ENCODE measurements around the gene POU4F1.
A peak's percentile ranks its signal among the peaks of the same experiment; 100 is the strongest.

DNA sequence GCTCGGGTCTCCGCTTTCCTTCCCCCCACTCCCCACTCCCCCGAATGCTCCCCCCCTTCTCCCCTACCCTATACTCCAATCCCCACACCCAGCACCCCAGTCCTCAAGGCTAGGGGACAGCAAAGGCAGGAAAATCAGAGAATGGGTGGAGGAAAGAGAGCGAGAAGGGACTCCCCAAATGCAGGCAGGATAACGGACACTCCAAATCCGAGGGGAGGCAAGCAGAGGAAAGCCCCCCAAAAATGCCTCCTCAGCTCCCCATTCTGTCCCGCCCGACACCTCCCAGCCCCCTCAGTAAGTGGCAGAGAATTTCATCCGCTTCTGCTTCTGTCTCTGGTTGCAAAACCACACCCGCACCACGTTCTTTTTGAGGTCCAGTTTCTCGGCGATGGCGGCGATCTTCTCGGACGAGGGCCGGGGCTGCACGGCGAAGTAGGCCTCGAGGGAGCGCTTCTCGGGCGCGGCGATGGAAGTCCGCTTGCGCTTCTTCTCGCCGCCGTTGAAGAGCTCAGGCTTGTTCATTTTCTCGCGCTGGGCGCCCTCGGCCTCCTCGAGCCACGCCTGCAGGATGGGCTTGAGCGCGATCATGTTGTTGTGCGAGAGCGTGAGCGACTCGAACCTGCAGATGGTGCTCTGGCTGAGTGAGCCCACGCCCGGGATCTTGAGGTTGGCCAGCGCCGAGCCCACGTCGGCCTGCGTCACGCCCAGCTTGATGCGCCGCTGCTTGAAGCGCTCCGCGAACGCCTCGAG is 2.1 kb downstream of the POU4F1 start:
- TF ChIP-seq, protein P1, sequence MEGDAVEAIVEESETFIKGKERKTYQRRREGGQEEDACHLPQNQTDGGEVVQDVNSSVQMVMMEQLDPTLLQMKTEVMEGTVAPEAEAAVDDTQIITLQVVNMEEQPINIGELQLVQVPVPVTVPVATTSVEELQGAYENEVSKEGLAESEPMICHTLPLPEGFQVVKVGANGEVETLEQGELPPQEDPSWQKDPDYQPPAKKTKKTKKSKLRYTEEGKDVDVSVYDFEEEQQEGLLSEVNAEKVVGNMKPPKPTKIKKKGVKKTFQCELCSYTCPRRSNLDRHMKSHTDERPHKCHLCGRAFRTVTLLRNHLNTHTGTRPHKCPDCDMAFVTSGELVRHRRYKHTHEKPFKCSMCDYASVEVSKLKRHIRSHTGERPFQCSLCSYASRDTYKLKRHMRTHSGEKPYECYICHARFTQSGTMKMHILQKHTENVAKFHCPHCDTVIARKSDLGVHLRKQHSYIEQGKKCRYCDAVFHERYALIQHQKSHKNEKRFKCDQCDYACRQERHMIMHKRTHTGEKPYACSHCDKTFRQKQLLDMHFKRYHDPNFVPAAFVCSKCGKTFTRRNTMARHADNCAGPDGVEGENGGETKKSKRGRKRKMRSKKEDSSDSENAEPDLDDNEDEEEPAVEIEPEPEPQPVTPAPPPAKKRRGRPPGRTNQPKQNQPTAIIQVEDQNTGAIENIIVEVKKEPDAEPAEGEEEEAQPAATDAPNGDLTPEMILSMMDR (IDR thresholded peaks at IDR 0.05), result no peak
- TF ChIP-seq EZH2 (IDR thresholded peaks at IDR 0.05), result peak; percentile 54
- TF ChIP-seq EZH2phosphoT487 (IDR thresholded peaks at IDR 0.05), result peak; percentile 84
